Activated naive CD8-positive, alpha-beta T cell (primary cell): ENCODE results near the gene ZNF783.
"Not testable (repeated sequence)": the region's sequence is repeated elsewhere in the genome, so short reads cannot be mapped to it uniquely, and the experiment has no call there.

Experiments
- H3K27ac Mint-ChIP-seq: one replicate; pipeline ENCODE4 v1.8.0; 2021; ENCODE audit warnings: mixed read lengths
- H3K27me3 Mint-ChIP-seq: one replicate; pipeline ENCODE4 v1.8.0; 2021; ENCODE audit warnings: mixed read lengths
- H3K36me3 Mint-ChIP-seq: one replicate; pipeline ENCODE4 v1.8.0; 2021; ENCODE audit warnings: mixed read lengths
- H3K4me1 Mint-ChIP-seq: one replicate; pipeline ENCODE4 v1.8.0; 2021; ENCODE audit warnings: low read depth, mixed read lengths
- H3K4me3 Mint-ChIP-seq: one replicate; pipeline ENCODE4 v1.8.0; 2021; ENCODE audit warnings: mild to moderate bottlenecking, mixed read lengths
- H3K9me3 Mint-ChIP-seq: one replicate; pipeline ENCODE4 v1.8.0; 2021; ENCODE audit warnings: low read depth, mixed read lengths

ZNF783 gene

DNA sequence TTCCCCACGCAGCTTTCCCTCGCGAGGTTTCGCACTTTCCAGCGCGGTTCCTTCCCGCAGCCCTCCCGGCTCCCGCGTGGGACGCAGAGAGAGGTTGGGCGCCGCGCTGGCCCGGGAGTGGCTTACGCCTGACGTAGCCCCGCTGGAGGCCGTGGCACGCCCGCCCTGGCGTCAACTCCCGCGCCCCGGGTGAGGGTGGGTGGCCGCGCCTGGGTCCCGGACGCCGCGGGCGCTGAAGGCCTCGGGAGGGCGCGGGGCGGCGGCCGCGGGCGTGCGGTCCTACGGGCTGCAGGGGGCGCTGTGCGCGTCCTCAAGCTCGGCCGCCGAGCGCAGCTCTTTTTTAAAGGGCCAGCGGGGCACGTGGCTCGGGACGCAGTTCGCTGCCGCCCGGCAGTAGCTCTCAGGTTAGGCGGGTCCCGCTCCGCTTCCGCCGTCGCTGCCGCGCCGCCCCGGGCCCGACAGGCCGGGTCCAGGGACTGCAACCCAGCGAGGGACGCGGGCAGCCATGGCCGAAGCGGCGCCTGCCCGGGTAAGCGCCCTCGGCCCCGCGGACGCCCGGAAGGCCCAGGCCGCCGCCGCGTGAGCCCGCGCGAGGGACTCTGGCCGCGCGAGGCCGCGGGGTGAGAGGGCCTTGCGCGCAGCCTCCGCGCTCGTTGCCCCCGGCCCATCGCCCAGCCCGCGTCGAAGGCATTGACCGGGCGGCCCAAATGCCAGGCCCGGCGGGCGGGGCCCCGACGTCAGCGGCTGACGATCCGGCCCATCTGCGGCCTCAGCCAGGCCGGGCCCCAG lies at the start of gene ZNF783:
Gene ZNF783, plus strand, starts transcription at position 368 of the 789 bp plus-strand sequence. Its CDS starts 138 bp downstream, at position 506.
- Mint-ChIP-seq H3K27ac (peak within 1 kb of the TSS; percentile 93), H3K27me3 (no peaks in the 10 kb centered on the region), H3K4me1 (peaks cover 45% of the 10 kb centered on the region), H3K9me3 (no peaks in the 10 kb centered on the region), H3K4me3 (peak within 1 kb of the TSS; percentile 84), H3K36me3 (peaks cover 4% of the 10 kb centered on the region)

- Mint-ChIP-seq H3K27ac (no peak overlapping the region), H3K4me3 (no peak overlapping the region), H3K36me3 (peaks cover 10% of the 10 kb centered on the region), H3K9me3 (no peaks in the 10 kb centered on the region), H3K4me1 (peaks cover 8% of the 10 kb centered on the region), H3K27me3 (no peaks in the 10 kb centered on the region)
Measured at GRCh38 chr7:149214020-149214720, 47.8 kb upstream of the ZNF783 start.

- Mint-ChIP-seq H3K4me1 (no peaks in the 10 kb centered on the region), H3K27ac (no peak overlapping the region), H3K4me3 (no peak overlapping the region), H3K9me3 (no peaks in the 10 kb centered on the region), H3K27me3 (no peaks in the 10 kb centered on the region), H3K36me3 (peaks cover 7% of the 10 kb centered on the region)
Measured at GRCh38 chr7:149216402-149216801, 45.6 kb upstream of the ZNF783 start.

DNA sequence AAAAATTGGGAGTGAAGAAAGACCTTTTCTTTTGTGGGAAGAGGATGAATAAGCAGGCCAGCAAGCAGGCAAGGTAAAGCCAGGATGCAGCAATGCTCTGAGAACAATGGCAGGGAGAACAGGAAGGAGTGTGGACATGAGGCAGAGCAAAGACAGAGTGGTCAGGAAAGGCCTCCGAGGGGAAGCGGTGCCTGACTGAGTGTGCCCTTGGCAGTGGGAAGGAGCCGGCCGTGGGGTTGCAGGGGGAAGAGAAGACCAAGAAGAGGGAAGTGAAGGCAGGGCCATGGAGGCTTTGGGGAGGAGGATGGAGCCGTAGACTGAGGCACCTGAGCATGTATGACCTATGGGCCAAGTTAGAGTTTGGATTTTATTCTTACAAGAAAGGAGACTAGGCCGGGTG lies 44.4 kb upstream of the ZNF783 start:
- H3K4me3 Mint-ChIP-seq: no peak overlapping the region
- H3K27me3 Mint-ChIP-seq: no peaks in the 10 kb centered on the region
- no peaks in the 10 kb centered on the region for H3K9me3 Mint-ChIP-seq
- peaks cover 4% of the 10 kb centered on the region for H3K36me3 Mint-ChIP-seq
- no peak overlapping the region for H3K27ac Mint-ChIP-seq
- no peaks in the 10 kb centered on the region for H3K4me1 Mint-ChIP-seq

GRCh38 chr7:149218469-149219420 lies 43.3 kb upstream of the ZNF783 start:
- H3K36me3 Mint-ChIP-seq: peaks cover 2% of the 10 kb centered on the region
- no peaks in the 10 kb centered on the region for H3K27me3 Mint-ChIP-seq
- H3K9me3 Mint-ChIP-seq: no peaks in the 10 kb centered on the region
- no peak overlapping the region for H3K27ac Mint-ChIP-seq
- H3K4me3 Mint-ChIP-seq: no peak overlapping the region
- no peaks in the 10 kb centered on the region for H3K4me1 Mint-ChIP-seq

- Mint-ChIP-seq H3K36me3 (peaks cover 4% of the 10 kb centered on the region), H3K27ac (no peak overlapping the region), H3K4me1 (no peaks in the 10 kb centered on the region)
Measured at GRCh38 chr7:149220534-149220933, 41.5 kb upstream of the ZNF783 start.

DNA sequence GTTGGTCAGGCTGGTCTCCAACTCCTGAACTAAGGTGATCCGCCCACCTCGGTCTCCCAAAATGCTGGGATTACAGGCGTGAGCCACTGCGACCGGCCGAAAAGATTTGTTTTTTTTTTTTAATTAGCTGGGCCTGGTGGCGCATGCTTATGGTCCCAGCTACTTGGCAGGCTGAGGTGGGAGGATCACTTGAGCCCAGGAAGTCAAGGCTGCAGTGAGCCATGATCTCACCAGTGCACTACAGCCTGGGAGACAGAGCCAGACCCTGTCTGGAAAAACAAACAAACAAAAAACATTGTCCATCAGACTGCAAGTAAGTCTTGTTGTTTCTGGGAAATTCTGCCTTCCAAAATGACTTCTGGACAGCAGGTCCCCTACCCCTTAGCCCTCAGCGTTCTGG lies 38.8 kb upstream of the ZNF783 start:
- no peaks in the 10 kb centered on the region for H3K4me1 Mint-ChIP-seq
- no peak overlapping the region for H3K4me3 Mint-ChIP-seq
- no peak overlapping the region for H3K27ac Mint-ChIP-seq
- no peaks in the 10 kb centered on the region for H3K27me3 Mint-ChIP-seq
- H3K9me3 Mint-ChIP-seq: no peaks in the 10 kb centered on the region
- H3K36me3 Mint-ChIP-seq: peaks cover 4% of the 10 kb centered on the region

More at GRCh38 chr7:149220534-149220933, 41.5 kb upstream of the ZNF783 start:
- Mint-ChIP-seq H3K27me3 (no peaks in the 10 kb centered on the region), H3K9me3 (no peaks in the 10 kb centered on the region), H3K4me3 (no peak overlapping the region)

GRCh38 chr7:149223761-149224160 lies 38.2 kb upstream of the ZNF783 start:
- peaks cover 4% of the 10 kb centered on the region for H3K36me3 Mint-ChIP-seq
- H3K27me3 Mint-ChIP-seq: no peaks in the 10 kb centered on the region

DNA sequence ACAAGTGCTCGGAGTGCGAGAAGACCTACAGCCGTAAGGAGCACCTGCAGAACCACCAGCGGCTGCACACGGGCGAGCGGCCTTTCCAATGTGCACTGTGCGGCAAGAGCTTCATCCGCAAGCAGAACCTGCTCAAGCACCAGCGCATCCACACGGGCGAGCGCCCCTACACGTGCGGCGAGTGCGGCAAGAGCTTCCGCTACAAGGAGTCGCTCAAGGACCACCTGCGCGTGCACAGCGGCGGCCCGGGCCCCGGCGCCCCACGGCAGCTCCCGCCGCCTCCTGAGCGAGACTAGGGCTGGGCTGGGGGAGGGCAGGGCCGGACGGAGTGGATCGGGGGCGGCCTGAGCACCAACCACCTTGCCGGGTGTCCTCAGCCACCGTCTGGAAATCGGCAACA lies 37.6 kb upstream of the ZNF783 start:
- Mint-ChIP-seq H3K4me3 (no peak overlapping the region), H3K36me3 (peaks cover 2% of the 10 kb centered on the region), H3K9me3 (no peaks in the 10 kb centered on the region), H3K27me3 (no peaks in the 10 kb centered on the region), H3K4me1 (no peaks in the 10 kb centered on the region), H3K27ac (no peak overlapping the region)

More at GRCh38 chr7:149223761-149224160, 38.2 kb upstream of the ZNF783 start:
- Mint-ChIP-seq H3K9me3 (no peaks in the 10 kb centered on the region), H3K4me1 (no peaks in the 10 kb centered on the region), H3K27ac (no peak overlapping the region), H3K4me3 (no peak overlapping the region)

GRCh38 chr7:149225106-149225505 lies 36.9 kb upstream of the ZNF783 start:
- Mint-ChIP-seq H3K4me1 (no peaks in the 10 kb centered on the region), H3K4me3 (no peak overlapping the region), H3K27me3 (no peaks in the 10 kb centered on the region), H3K9me3 (no peaks in the 10 kb centered on the region), H3K27ac (no peak overlapping the region), H3K36me3 (peaks cover 2% of the 10 kb centered on the region)

DNA sequence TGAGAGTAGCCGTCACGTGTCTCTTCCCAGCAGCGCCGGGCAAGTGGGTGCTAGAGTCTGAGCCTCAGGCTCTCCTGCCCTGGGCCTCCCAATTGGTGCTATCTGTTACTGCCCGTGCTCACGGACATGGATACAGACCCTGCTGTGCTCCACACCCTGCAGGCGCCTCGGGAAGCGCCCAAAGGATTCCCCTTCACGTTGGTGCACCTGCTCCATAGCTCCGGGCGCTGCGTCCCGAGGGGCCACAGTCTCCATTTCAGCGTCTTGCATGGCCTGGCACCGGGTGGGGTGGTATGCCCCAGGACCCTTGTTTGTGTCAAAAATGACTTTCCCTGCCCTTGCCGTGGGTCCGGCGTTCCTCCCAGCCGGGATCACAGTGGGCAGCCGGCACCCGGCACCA lies 36.3 kb upstream of the ZNF783 start:
- peaks cover 2% of the 10 kb centered on the region for H3K36me3 Mint-ChIP-seq
- H3K27ac Mint-ChIP-seq: no peak overlapping the region
- H3K9me3 Mint-ChIP-seq: no peaks in the 10 kb centered on the region
- H3K27me3 Mint-ChIP-seq: no peaks in the 10 kb centered on the region
- no peaks in the 10 kb centered on the region for H3K4me1 Mint-ChIP-seq
- H3K4me3 Mint-ChIP-seq: no peak overlapping the region

- H3K9me3 Mint-ChIP-seq, H3K36me3 Mint-ChIP-seq, H3K4me3 Mint-ChIP-seq, H3K4me1 Mint-ChIP-seq, H3K27ac Mint-ChIP-seq, H3K27me3 Mint-ChIP-seq: not testable (repeated sequence)
Measured at GRCh38 chr7:149226366-149226765, 35.6 kb upstream of the ZNF783 start.

- Mint-ChIP-seq H3K9me3 (no peaks in the 10 kb centered on the region), H3K36me3 (peaks cover 2% of the 10 kb centered on the region), H3K27ac (no peak overlapping the region), H3K4me3 (no peak overlapping the region), H3K4me1 (no peaks in the 10 kb centered on the region), H3K27me3 (no peaks in the 10 kb centered on the region)
Measured at GRCh38 chr7:149226840-149227494, 35.0 kb upstream of the ZNF783 start.

DNA sequence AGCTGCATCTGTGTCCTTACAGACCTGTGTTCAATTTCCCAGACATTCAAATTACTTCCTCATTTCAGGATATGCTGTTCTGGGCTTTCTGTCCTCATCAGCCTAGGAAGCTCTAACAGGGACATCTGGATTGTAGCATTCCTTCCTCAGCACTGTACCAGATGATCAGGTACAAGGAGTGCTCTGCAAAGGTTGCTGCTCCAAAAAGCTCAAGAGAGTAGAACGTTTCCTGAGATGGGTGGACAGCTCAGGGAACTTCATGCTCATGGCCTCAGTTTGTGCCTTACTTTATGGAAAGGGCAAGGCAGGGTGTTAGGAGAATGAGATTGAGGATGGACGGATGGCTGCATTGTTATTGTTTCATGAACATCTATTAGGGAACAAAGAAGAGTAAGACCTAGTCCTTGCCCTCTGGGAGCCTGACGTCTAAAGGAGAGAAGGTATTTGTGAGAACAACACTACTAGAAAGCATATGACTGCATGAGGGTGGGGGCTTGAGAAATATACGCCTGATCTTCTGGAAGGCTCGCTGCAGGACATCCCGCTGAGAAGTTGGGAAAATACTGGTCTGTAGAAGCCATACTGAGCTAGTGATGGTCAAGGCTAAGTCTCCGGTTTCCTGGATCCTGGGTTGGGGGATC lies 33.0 kb upstream of the ZNF783 start:
- no peaks in the 10 kb centered on the region for H3K4me1 Mint-ChIP-seq
- no peak overlapping the region for H3K4me3 Mint-ChIP-seq
- H3K36me3 Mint-ChIP-seq: peaks cover 2% of the 10 kb centered on the region
- no peaks in the 10 kb centered on the region for H3K9me3 Mint-ChIP-seq
- H3K27ac Mint-ChIP-seq: no peak overlapping the region
- peaks cover 6% of the 10 kb centered on the region for H3K27me3 Mint-ChIP-seq
